HEK293 (cell line): Measurements from ENCODE around the gene NR3C1.

Experiments
- CTCF ChIA-PET: fragments of 350-600 bp; formaldehyde crosslinking; extraction: SDS; loops from one replicate; lab custom pipeline; 2021; ENCODE audit warnings: antibody characterized with exemption; lab: Yijun Ruan, JAX
- POLR2A ChIA-PET: fragments of 300-600 bp; formaldehyde crosslinking; extraction: SDS; loops from one replicate; lab custom pipeline; 2020; ENCODE audit warnings: antibody characterized with exemption, inconsistent platforms; lab: Yijun Ruan, JAX
- H3K27ac ChIP-seq: fragments of 200-500 bp; sonication (Bioruptor generic); 2 replicates; pipeline ENCODE4 v1.5.1; 2014; ENCODE audit warnings: low read depth, low read length, control low read depth, inconsistent platforms; ENCODE audit errors: extremely low read depth
- H3K36me3 ChIP-seq, 2 experiments: fragments of 200-500 bp in 1 of 2; sonication (Bioruptor generic) in 1 of 2; 1 replicate in 1 of 2; 2 replicates in 1 of 2; pipeline ENCODE4 v1.5.1; 2014 to 2017; ENCODE audit warnings: inconsistent platforms in 2 of 2, low read length in 2 of 2; ENCODE audit not compliant: control insufficient read depth in 2 of 2, insufficient read depth in 1 of 2
- H3K4me1 ChIP-seq: fragments of 200-500 bp; sonication (Bioruptor generic); 2 replicates; pipeline ENCODE4 v1.5.1; 2014; ENCODE audit warnings: mild to moderate bottlenecking, low read length, inconsistent platforms; ENCODE audit not compliant: control insufficient read depth, insufficient read depth
- H3K4me3 ChIP-seq: 2 replicates; pipeline ENCODE4 v1.5.1; 2011; ENCODE audit warnings: low read depth, mild to moderate bottlenecking, control low read depth, low read length, moderate library complexity
- H3K9me3 ChIP-seq: fragments of 200-500 bp; sonication (Bioruptor generic); 2 replicates; pipeline ENCODE4 v1.5.1; 2014; ENCODE audit warnings: low read depth, low read length, inconsistent platforms; ENCODE audit not compliant: control insufficient read depth, insufficient read depth
- EGR2 ChIP-seq: fragments of 450-650 bp; formaldehyde crosslinking; IDR thresholded peaks from 2 replicates; pipeline ENCODE4 v1.5.1; 2016; ENCODE audit warnings: low read depth, missing biosample characterization, missing genetic modification characterization
- GLIS1 ChIP-seq: fragments of 450-650 bp; formaldehyde crosslinking; IDR thresholded peaks from 2 replicates; pipeline ENCODE4 v1.5.1; 2016; ENCODE audit warnings: missing biosample characterization, missing genetic modification characterization
- HIC1 ChIP-seq: fragments of 450-650 bp; formaldehyde crosslinking; IDR thresholded peaks from 2 replicates; pipeline ENCODE4 v1.5.1; 2016; ENCODE audit warnings: missing biosample characterization, missing genetic modification characterization
- KLF10 ChIP-seq: fragments of 450-650 bp; IDR thresholded peaks from 2 replicates; pipeline ENCODE4 v1.5.1; 2018; ENCODE audit warnings: missing biosample characterization, mild to moderate bottlenecking, missing genetic modification characterization
- KLF16 ChIP-seq: fragments of 450-650 bp; formaldehyde crosslinking; IDR thresholded peaks from 2 replicates; pipeline ENCODE4 v1.5.1; 2017; ENCODE audit warnings: missing biosample characterization, missing genetic modification characterization
- PRDM4 ChIP-seq: fragments of 450-650 bp; formaldehyde crosslinking; IDR thresholded peaks from 2 replicates; pipeline ENCODE4 v1.5.1; 2017; ENCODE audit warnings: missing biosample characterization, missing genetic modification characterization
- SCRT1 ChIP-seq: fragments of 450-650 bp; formaldehyde crosslinking; IDR thresholded peaks from 2 replicates; pipeline ENCODE4 v1.5.1; 2016; ENCODE audit warnings: missing biosample characterization, missing genetic modification characterization, borderline replicate concordance
- TCF7L2 ChIP-seq: IDR thresholded peaks from 2 replicates; pipeline ENCODE4 v1.6.1; 2011; ENCODE audit warnings: low read depth, mild to moderate bottlenecking, inconsistent platforms, low read length, moderate library complexity, borderline replicate concordance
- ZBTB10 ChIP-seq: fragments of 450-650 bp; formaldehyde crosslinking; IDR thresholded peaks from 2 replicates; pipeline ENCODE4 v1.5.1; 2016; ENCODE audit warnings: missing biosample characterization, missing genetic modification characterization
- ZNF169 ChIP-seq: fragments of 450-650 bp; formaldehyde crosslinking; IDR thresholded peaks from 2 replicates; pipeline ENCODE4 v1.5.1; 2016; ENCODE audit warnings: missing biosample characterization, missing genetic modification characterization
- ZNF266 ChIP-seq: fragments of 450-650 bp; formaldehyde crosslinking; IDR thresholded peaks from 2 replicates; pipeline ENCODE4 v1.5.1; 2016; ENCODE audit warnings: missing biosample characterization, missing genetic modification characterization, low read depth
- ZNF311 ChIP-seq: fragments of 450-650 bp; formaldehyde crosslinking; IDR thresholded peaks from 2 replicates; pipeline ENCODE4 v1.5.1; 2017; ENCODE audit warnings: missing biosample characterization, missing genetic modification characterization, borderline replicate concordance
- ZNF324 ChIP-seq: fragments of 450-650 bp; formaldehyde crosslinking; IDR thresholded peaks from 2 replicates; pipeline ENCODE4 v1.5.1; 2016; ENCODE audit warnings: missing biosample characterization, missing genetic modification characterization
- ZNF394 ChIP-seq: fragments of 450-650 bp; formaldehyde crosslinking; IDR thresholded peaks from 2 replicates; pipeline ENCODE4 v1.5.1; 2016; ENCODE audit warnings: missing biosample characterization, missing genetic modification characterization, mild to moderate bottlenecking, moderate library complexity, borderline replicate concordance
- ZNF398 ChIP-seq: fragments of 450-650 bp; formaldehyde crosslinking; IDR thresholded peaks from 2 replicates; pipeline ENCODE4 v1.5.1; 2017; ENCODE audit warnings: missing biosample characterization, missing genetic modification characterization
- ZNF561 ChIP-seq: fragments of 450-650 bp; IDR thresholded peaks from 2 replicates; pipeline ENCODE4 v1.5.1; 2018; ENCODE audit warnings: missing biosample characterization, missing genetic modification characterization, borderline replicate concordance
- ZNF660 ChIP-seq: fragments of 450-650 bp; IDR thresholded peaks from 2 replicates; pipeline ENCODE4 v1.5.1; 2018; ENCODE audit warnings: missing biosample characterization, mild to moderate bottlenecking, missing genetic modification characterization
- ZNF692 ChIP-seq: fragments of 450-650 bp; formaldehyde crosslinking; IDR thresholded peaks from 2 replicates; pipeline ENCODE4 v1.5.1; 2016; ENCODE audit warnings: missing biosample characterization, missing genetic modification characterization
- ZNF747 ChIP-seq: fragments of 450-650 bp; formaldehyde crosslinking; IDR thresholded peaks from 2 replicates; pipeline ENCODE4 v1.5.1; 2016; ENCODE audit warnings: missing biosample characterization, missing genetic modification characterization
- ZNF768 ChIP-seq: fragments of 450-650 bp; formaldehyde crosslinking; IDR thresholded peaks from 2 replicates; pipeline ENCODE4 v1.5.1; 2018; ENCODE audit warnings: missing biosample characterization, mild to moderate bottlenecking, missing genetic modification characterization
- ZNF837 ChIP-seq: fragments of 450-650 bp; formaldehyde crosslinking; IDR thresholded peaks from 2 replicates; pipeline ENCODE4 v1.5.1; 2016; ENCODE audit warnings: missing biosample characterization, missing genetic modification characterization
- ZNF843 ChIP-seq: fragments of 450-650 bp; formaldehyde crosslinking; IDR thresholded peaks from 2 replicates; pipeline ENCODE4 v1.5.1; 2016; ENCODE audit warnings: missing biosample characterization, missing genetic modification characterization

Gene NR3C1

GRCh38 chr5:143431789-143432188 lies 28.3 kb upstream of the NR3C1 start (continued):
- TF ChIP-seq PRDM4 (peak; percentile 32; the same call in 1 of the 2 replicates), ZNF843 (tag by site-specific recombination) (peak; percentile 35; the same call in 1 of the 2 replicates), EGR2 (tag by site-specific recombination) (peak; percentile 64), ZNF692 (tag by site-specific recombination) (0 out of 2 replicates have a peak, but pooled peaks have one; percentile 32), ZNF266 (tag by site-specific recombination) (no peak)
- TF ChIP-seq, all 188 proteins: peak for 9

- Histone ChIP-seq H3K4me1 (peaks cover 13% of the 10 kb centered on the region), H3K9me3 (no peaks in the 10 kb centered on the region), H3K36me3 (no peaks in the 10 kb centered on the region), H3K4me3 (no peak overlapping the region), H3K27ac (no peak overlapping the region)
- CTCF ChIA-PET, result no interaction called here
- TF ChIP-seq ZNF324 (tag by site-specific recombination), result no peak
- no peak for TF ChIP-seq KLF10 (tag by site-specific recombination)
- TF ChIP-seq SCRT1, result no peak
- TF ChIP-seq ZNF837 (tag by site-specific recombination), result no peak
- no peak for TF ChIP-seq ZNF561 (tag by site-specific recombination)
- TF ChIP-seq ZNF660 (tag by site-specific recombination), result no peak
- POLR2A ChIA-PET, result no interaction called here
Measured at GRCh38 chr5:143428738-143429420, 25.4 kb upstream of the NR3C1 start.

GRCh38 chr5:143428155-143428554 lies 24.7 kb upstream of the NR3C1 start:
- peaks cover 13% of the 10 kb centered on the region for H3K4me1 ChIP-seq
- H3K27ac ChIP-seq, result no peak overlapping the region
- no peaks in the 10 kb centered on the region for H3K9me3 ChIP-seq
- CTCF ChIA-PET, result no interaction called here
- POLR2A ChIA-PET, result no interaction called here
- H3K36me3 ChIP-seq, result no peaks in the 10 kb centered on the region
- no peak overlapping the region for H3K4me3 ChIP-seq
- TF ChIP-seq ZNF747 (tag by site-specific recombination) (no peak), TCF7L2 (no peak), ZNF311 (tag by site-specific recombination) (no peak), GLIS1 (tag by site-specific recombination) (no peak), ZBTB10 (no peak), ZNF394 (no peak), ZNF660 (tag by site-specific recombination) (no peak), HIC1 (tag by site-specific recombination) (no peak), KLF16 (no peak), ZNF398 (no peak), ZNF768 (no peak), ZNF843 (tag by site-specific recombination) (no peak), ZNF169 (tag by site-specific recombination) (no peak)
